GM21619 (cell line): ENCODE measurements around the gene CCDC149.

Experiments used
- ATAC-seq: cut with Tn5 transposase; IDR thresholded peaks from one replicate; pipeline ENCODE4 v1.9.1; 2021; ENCODE audit not compliant: unreplicated experiment

CCDC149 gene

DNA sequence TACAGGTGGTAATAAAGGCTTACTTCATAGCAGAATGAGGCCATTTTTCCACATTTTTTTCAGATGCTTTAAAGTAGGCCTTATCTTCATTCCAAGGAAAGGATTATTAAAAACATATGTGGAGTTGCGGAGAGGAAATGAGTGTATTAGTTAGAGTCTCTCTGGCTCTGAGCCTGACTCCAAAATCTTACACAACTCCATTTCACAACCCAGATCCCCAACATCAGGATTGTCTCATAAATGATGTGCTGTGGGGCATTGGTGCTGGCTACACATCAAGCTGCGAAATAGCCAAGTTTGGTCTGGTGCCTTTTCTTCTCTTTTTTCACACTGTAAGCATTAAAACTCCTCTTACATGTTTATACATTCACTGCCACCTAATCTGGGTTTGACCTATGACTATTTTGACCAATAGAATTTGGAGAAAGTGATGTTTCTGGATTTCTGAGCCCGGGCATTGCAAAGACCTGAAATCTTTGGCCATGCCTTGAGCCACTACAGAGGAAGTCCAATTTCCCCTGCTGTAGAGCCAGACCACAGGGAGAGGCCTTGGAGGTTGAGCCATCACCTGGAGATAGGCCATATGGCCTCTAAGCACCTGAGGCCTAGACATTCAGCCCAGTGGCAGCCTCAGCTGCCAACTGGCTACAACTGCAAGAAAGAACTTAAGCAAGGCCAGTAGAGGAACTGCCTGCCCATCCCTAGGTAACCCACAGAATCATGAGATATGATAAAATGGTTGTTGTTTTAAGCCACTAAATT, 134.2 kb downstream of the CCDC149 start:
- no peak for ATAC-seq

- no peak for ATAC-seq
These were observed 135.0 kb downstream of the CCDC149 start for GRCh38 chr4:24777536-24778463.

DNA sequence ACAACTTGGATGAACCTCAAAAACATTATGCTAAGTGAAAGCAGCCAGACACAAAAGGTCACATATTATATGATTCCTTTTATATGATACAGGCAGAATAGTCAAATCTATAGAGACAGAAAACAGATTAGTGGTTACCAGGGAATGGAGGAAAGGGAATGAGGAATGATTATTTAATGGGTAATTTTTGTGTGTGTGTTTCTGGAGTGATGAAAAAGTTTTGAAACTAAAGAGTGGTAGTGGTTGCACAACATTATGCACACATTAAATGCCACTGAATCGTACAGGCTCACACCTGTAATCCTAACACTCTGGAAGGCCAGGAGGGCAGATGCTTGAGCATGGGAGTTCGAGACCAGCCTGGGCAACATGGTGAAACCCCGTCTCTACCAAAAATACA, 137.1 kb downstream of the CCDC149 start:
- ATAC-seq: no peak

DNA sequence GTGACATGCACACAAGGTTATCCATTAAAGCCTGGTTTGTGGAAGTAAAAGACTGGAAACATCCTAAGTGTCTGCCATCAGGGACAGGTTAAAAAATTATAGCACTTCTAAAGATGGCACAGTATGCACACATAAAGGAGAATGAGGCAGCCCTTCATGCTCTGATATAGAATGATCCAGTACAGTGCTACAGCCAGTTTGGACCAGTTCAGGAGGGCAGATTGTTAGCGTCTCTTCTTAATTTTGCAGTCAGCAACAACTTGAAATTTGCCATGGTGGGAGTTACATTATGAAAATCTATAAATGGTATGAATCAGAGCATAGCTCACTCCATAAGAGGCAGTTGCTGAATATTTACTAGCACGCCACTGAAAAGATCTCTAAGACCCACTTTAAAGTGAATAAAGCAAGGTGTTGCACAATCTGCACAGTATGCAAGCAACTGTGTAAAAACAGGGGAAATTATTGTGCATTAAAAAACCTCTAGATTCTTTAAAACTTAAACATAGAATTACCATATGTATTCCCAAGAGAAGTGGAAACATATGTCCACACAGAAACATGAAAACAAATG, 137.7 kb downstream of the CCDC149 start:
- ATAC-seq: no peak

GRCh38 chr4:24774452-24774851, 138.4 kb downstream of the CCDC149 start:
- ATAC-seq: no peak

GRCh38 chr4:24772952-24773351, 139.9 kb downstream of the CCDC149 start:
- ATAC-seq: no peak

GRCh38 chr4:24772061-24772705, 140.7 kb downstream of the CCDC149 start:
- ATAC-seq: no peak

GRCh38 chr4:24771241-24771640, 141.6 kb downstream of the CCDC149 start:
- ATAC-seq: no peak

- no peak for ATAC-seq
These were observed 142.2 kb downstream of the CCDC149 start for GRCh38 chr4:24770667-24771066.

GRCh38 chr4:24770032-24770584, 142.7 kb downstream of the CCDC149 start:
- ATAC-seq: peak; percentile 68

DNA sequence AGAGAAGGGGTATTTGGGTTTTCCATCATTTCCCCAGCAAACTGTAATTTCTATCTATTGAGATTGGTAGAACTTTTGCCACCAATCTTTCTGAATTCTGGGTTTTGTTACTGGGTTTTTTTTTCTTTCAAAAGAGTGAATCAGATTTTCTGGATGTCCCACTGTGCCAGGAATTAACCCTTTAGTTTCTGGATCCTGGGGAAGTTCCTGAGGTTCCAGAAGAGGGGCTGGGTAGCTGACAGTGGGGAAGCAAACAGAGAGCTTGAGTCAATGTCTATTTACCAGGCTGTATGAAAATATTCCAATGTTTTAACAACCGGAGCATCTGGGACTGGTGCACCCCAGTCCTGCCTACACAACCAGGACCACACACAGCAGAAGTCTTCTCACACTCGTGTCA, 143.3 kb downstream of the CCDC149 start:
- ATAC-seq: no peak

- ATAC-seq: peak; percentile 79
These were observed 144.2 kb downstream of the CCDC149 start for GRCh38 chr4:24768604-24769003.

DNA sequence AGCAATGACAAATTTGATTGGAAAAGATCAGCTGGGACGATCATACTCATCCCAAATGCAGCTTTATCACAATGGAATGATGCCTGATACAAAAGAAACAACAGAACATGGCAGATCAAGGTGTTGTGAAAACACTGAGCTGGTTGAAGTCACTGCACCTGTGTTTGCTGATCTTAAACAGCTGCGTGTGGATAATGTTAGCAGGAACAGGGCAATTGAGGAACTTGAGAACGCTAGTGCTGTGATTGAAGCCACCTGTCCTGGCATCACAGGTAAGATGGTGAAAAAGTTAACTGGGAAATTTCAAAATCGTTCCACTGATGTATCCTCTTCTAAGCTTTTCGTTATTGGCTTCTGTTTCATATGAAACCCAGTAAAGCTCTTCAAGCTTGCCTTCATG, 144.8 kb downstream of the CCDC149 start:
- ATAC-seq: peak; percentile 11

DNA sequence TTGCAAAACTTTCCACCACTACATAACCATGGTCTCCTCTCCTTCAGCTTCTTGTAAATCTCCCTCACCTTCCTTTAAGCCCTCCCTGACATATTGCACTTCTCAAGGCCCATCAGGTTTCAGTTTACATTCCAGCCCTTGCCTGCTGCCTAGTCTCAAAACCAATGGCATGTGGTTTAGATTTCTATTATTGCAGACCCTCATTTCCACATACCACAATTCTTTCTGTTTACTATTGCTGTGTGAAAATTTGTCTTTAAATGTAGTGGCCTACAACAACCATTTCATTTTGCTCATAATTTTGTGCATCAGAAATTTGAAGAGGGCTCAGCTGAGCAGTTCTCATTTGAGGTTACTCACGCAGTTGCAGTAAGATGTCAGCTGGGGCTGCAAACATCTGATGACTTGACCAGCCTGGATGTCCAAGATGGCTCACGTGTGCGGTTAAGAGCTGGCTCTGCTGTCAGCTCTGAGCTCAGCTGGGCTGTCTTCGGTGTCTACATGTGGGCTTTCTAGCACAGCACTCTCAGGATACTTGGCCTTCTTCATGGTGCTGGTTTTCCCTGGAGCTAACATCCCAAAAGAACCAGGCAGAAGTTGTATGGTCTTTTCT, 147.4 kb downstream of the CCDC149 start:
- no peak for ATAC-seq

DNA sequence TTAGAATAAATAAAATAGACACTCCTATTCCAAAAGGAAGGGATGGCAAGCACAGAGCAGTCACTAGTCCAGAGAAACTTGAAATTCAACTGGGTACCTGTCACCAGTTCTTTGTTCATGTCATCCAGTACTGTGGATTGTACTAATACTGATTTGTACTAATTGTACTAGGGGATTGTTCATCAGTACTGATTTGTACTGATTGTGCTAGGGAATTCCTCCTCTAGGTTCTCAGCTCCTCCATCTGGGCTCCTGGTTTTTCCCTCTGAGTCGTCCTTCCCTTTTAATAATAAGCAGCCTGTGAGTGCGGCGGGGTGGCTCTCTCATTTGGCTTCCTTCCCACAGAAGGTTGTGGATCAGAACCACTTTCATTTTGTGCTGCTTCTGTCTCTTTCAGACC, 148.5 kb downstream of the CCDC149 start:
- ATAC-seq: no peak

GRCh38 chr4:24763631-24764297, 149.1 kb downstream of the CCDC149 start:
- no peak for ATAC-seq
